Hippocampal formation (tissue), 2 donors: ENCODE data around the gene CEP68.
"Not testable (repeated sequence)": the region's sequence is repeated elsewhere in the genome, so short reads cannot be mapped to it uniquely, and the experiment has no call there.

Experiments
- DNase-seq, 2 donors: peaks; one replicate each; lab custom pipeline; 2025; lab: John Stamatoyannopoulos, UW

The CEP68 gene

GRCh38 chr2:65081232-65081685 lies 25.0 kb downstream of the CEP68 start:
- no peak for DNase-seq

DNA sequence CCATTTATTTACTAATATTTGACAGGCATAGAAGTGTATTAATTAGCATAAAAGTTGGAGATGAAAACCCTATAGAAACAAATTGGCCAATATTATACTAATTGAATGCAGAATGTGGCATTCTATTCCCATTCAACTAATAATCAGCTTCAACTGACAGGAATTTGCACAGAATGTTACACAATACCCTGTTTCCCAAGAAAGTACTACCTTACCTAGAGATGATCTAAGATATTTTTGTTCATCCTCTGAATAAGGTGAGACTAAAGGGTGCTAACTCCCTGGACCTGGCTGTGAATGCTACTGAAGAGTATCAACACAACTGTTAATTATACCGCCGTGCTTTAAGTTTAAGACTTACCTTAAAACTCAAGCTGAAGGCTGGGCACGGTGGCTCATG lies 28.9 kb downstream of the CEP68 start:
- DNase-seq, result no peak

GRCh38 chr2:65092791-65093190 lies 36.6 kb downstream of the CEP68 start:
- no peak for DNase-seq

DNA sequence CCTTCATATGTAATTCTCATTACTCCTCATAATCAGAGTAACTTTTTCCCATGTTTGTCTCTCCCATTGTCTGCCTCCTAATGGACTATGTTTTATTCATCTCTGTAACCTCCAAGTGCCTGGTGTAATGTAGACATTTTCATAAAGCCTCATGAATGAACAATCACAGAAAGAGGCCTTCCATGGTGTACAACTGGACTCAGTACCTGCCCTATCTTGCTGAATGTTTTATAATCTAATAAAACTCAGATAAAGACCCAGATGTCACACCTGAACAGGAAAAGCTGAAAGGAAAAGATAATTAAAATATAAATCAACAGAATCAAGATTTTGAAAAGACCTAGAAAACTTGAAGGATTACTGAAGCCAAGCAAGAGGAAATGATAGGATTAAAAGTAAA lies 37.0 kb downstream of the CEP68 start:
- no peak for DNase-seq

- DNase-seq, result no peak
Observed at GRCh38 chr2:65096948-65097347, 40.7 kb downstream of the CEP68 start.

GRCh38 chr2:65097844-65098243 lies 41.6 kb downstream of the CEP68 start:
- no peak for DNase-seq

- DNase-seq, result no peak
Observed at GRCh38 chr2:65098741-65099140, 42.5 kb downstream of the CEP68 start.

- DNase-seq, result no peak
Observed at GRCh38 chr2:65101071-65101470, 44.9 kb downstream of the CEP68 start.

DNA sequence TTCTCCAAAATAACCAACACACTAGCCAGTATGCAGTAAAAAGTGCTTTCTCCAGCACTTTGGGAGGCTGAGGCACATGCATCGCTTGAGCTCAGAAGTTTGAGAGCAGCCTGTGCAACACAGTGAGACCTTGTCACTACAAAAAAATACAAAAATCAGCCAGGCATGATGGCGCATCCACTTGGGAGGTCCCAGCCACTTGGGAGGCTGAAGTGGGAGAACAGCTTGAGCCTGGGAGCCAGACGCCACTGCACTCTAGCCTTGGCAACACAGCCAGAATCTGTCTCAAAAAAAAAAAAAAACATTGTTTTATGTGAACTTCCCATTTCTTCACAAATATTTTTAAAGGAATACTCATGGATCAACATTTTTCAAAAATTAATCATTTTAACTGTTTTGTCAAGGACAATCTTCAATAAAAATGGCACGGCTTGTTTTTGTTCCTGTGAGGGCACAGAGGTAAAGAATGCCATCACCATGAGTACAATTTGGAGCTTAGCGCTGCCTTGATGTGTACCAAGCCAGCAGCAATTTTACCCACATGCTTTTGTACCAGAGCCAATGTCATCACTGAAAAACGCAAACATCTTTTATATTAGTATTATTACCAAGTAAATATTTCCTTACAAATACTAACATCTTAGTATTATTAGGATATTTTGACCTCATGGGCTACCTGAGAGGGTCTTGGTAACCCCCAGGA lies 46.9 kb downstream of the CEP68 start:
- no peak for DNase-seq

- DNase-seq, result no peak
Observed at GRCh38 chr2:65107530-65107929, 51.3 kb downstream of the CEP68 start.

GRCh38 chr2:65108780-65109179 lies 52.6 kb downstream of the CEP68 start:
- no peak for DNase-seq

DNA sequence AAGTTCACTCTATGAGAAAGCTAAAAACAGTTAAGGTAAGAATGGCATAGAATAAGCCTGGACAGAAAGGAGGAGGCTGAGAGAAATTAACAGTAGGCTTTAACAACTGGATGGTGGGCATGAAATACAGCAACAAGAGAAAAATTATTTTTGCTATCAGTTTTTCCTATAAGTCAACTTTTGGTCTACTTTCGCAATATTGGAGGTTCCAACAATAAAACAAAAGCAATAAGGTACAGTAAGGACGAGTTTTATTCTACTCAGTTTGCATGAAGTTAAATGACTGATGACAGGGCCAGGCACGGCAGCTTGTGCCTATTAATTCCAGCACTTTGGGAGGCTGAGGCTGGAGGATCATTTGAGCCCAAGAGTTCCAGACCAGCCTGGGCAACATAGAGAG lies 56.4 kb downstream of the CEP68 start:
- no peak for DNase-seq

- DNase-seq, result no peak
Observed at GRCh38 chr2:65113229-65113628, 57.0 kb downstream of the CEP68 start.

DNA sequence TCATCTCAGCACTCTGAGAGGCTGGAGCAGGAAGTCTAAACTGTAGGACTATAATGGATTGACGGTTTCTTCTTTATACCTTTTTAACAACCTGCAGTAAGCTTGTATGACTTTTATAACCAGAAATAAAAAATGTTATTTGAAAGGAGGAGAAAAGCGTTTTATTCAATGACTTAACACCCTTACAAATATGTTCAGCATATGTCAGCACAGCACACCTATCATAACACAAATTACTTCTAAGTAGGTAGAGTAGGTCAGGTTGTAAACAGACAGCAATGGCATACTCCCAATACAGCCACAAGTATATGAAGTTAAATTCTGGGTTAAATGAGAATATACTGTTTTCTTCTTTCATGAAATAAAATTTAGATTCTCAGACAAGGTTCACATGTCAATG lies 57.6 kb downstream of the CEP68 start:
- DNase-seq, result no peak

- no peak for DNase-seq
Observed at GRCh38 chr2:65114921-65115320, 58.7 kb downstream of the CEP68 start.

DNA sequence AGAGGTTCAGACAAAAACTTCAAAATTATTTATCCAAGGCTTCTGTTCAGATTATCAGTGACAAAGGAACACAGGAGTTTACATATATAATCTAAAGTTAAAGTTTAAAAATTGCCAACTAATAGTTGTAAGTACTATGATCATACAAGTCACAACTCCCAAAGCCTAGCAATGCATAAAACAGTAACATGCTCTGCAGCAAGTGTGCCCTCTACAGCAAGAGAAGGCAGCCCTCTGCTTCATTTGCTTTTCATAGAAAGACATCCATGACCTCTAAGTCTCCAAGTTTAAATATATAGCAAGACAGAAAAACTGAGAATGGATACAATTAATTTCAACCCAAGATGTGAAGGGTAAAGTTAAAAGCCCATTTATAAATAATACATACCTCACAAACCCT lies 60.4 kb downstream of the CEP68 start:
- DNase-seq, result no peak

DNA sequence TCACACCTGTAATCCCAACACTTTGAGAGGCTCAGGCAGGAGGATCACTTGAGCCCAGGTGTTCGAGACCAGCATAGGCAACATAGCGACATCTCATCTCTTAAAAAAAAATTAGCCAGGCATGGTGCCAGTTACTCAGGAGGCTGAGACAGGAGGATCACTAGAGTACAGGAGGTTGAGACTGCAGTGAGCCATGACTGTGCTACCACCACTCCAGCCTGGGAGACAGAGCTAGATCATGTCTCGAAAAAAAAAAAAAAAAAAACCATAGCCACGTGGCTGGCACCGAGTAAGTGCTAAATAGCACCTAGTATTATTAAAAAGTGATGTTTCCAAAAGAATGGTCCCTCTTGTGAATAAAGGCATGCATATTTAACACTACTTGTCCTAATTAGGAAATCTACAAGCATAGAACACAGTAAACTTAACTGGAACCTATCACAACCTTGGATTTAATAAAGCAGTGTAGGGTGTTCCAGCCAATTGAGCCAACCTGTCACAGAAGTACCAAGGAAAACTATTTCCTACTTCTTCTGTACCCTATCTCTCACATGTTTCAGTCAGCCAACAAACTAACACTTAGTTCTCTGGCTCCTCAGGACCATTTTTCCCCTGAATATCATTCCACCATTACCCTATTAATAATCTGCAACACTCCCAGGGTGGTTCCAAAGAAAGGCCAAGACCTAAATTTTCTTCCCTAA lies 64.9 kb downstream of the CEP68 start:
- DNase-seq, result no peak

GRCh38 chr2:65122313-65122712 lies 66.1 kb downstream of the CEP68 start:
- no peak for DNase-seq

GRCh38 chr2:65125457-65125856 lies 69.2 kb downstream of the CEP68 start:
- not testable (repeated sequence) for DNase-seq

GRCh38 chr2:65128297-65129190 lies 72.3 kb downstream of the CEP68 start:
- no peak for DNase-seq

DNA sequence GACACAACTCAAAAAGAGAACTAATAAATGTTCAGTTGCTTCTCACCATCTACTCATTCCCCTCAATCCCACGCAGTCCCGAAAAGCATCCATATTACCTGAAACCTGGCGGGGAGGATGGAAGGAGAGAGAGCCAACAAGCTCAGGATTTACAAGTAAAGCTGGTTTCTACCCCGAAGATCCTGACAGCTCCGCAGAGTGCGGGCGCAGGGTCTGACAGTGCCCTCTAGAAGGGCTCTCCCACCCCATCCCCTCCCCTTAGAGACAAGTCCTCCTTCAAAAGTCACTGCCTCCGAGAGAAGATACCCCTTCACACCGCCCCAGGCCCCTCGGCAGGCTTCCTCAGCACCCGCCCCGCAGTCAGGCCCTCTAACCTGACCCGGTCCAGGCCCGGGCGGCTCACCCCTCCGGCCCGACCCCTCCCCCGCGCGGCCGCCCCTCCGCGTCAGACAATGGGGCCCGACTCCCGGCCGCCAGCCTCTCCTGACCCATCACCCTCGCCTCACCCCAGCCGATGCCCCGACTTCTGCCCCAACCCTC lies 73.1 kb downstream of the CEP68 start:
- no peak for DNase-seq
